CD4-positive, alpha-beta T cell treated with Interleukin-15 for 1 hour (primary cell): Measurements from ENCODE around the gene NDUFAF4.

ENCODE experiments used
- DNase-seq: peaks from one replicate; pipeline ENCODE4 v3.0.0-alpha.2; 2020

NDUFAF4 gene

DNA sequence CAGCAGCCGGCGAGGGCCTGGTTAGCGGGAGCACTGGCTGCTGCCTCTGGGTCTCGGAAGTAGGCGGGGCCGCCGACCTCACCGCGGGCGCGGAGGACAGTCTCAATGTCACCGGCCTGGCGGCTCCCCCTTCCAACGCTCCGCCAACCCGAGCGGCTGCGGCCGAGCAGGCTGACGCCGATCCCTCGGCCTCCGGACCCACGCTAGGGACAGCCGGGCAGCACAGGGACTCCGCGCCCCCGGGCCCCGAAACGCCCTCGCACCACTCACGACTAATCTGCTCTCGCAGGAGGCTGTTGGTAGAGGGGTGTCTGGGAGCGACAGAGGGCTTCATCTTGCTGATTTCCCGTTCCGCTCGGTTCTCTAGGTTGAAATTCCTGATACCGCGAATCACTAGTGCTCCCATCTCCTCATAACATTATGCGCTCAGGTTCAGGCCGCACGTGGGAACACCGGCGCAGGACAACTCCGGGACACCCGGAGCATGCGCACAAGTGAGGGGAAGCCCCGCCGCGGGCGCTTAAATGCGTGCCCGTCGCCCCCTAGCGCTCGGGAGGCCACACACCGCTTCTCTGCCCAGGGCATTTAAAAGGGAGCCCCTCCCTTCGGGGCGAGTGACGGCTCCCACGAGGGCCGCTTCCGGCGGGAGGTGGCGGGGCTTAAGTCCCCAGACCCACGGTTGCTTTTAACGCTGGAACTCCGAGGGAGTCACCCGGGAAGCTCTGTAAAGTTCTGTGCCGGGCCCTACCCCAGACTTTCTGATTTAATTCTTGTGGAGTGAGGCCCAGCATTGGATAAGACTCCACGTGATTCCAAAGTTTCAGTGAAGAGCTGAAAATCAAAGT lies at the start of gene NDUFAF4:
NDUFAF4 (minus strand) TSS at position 496 of the 845 bp plus-strand sequence; CDS start at position 406, 90 bp downstream.
- DNase-seq = peak; percentile 92

DNA sequence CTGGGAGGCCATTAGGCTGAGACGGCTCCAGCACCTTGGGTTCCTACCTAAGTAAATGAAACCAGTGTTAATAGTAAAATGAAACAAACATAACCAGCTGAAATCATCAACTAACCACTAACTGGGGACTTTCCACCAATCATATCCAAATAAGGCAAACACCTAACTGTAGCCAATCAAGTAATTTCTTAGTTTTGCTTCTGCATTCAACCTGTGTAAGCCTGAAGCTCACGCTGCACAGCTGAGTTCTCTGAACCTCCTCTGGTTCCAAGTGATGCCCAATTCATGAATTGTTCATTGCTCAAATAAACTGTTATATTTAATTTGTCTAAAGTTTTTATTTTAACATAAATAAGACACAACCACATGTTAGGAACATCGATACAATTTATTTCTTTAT lies 49.4 kb upstream of the NDUFAF4 start:
- no peak for DNase-seq

DNA sequence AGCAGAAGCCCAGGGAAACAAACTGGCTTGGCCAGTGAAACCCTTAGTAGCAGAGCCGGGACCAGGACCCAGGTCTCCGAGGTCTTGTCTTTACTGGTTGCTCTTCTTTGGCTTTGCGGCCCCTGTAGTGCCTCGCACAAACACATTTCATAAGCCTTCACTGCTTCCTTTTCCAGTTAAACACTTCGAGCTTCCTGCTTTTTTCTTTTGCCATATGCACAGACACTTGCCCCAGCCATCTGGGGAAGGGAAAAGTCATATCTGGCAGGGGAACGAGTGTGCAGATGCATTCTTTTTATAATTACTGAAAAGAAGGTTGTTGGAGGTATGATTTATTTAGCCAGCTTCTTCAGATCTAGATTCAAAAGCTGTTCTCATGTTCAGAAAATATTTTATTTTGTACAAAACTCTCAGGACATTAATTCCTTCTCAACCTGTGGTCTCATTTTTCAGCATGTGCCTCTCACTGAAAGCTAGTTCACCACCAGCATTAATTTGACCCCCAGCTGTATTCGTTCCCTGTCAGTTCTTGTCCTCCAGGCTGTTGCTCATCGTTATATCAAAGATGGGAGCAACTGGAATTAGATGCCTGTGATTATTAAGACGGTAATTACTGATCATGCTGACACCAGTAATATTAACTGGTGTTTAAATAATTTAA lies 46.0 kb upstream of the NDUFAF4 start:
- no peak for DNase-seq

DNA sequence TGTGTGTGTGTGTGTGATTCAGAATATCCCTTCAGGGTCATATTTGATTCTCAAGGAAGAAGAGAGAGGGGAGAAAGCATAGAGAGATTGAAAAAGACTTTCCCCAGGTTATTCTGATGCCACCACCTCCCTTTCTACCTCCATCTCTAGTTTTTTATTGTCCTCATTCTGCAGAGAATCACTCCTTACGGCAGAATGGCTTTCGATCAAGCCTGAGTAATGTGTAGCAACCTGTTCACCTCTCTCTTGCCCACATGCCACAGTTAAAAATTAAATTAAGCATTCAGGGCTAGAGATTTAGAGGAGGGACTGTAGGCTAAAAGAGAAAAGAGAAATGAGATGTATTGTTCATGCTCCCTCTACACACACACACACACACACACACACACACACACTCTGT lies 45.0 kb upstream of the NDUFAF4 start:
- DNase-seq = no peak

DNA sequence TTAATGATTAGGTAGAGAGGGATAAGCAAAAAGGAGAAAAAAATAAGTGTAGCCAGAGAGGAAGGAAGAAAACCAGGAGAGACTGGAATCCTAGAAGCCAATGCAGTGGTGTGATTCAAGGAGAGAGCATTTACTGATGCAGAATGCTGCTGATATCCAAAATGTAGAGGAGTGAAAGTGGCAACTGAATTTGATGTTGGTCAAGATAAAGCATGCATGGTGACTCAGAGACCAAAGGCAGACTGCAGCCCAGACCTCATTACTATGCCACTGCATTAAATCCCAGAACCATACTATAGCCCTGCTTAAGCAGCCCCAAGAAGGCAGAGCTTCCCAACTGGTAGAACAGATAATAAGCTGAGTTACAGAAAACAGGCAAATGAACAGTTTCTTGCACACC lies 42.6 kb upstream of the NDUFAF4 start:
- no peak for DNase-seq

DNA sequence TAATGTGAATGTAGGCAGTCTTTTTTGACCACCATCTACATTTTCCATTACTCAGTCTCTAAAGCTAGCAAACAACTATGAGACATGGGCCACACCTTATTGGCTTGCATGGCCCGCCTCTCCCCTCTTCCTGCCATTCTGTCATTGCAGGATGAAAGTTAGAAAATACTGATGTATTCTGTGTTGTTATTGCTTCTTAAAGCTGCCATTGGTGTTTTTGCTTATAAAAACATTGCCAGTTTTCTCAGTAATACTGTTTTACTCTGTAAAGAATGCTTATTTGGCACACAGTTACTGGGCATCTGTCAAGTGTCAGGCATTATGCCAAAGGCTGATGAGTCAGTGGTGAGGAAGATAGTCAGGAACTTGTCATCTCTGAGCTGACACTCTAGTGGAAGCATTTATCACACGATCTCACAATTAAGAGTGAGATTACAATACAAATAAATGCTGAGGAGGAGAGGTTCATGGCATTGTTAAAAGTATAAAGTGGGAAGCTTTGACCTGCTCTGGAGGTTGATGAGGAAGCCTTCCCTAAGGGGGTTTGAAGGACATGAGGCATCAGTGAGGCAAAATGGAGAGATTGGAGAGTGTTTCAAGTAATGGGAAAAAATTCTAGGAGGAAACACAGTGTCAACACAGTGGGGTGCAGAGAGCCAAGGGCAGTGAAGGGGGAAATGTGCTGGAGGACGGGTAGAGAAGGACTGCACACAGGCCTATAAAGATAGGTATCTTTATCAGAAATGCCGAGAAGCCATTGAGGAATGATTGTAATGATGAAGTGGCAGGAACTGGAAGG lies 41.5 kb upstream of the NDUFAF4 start:
- DNase-seq = no peak

DNA sequence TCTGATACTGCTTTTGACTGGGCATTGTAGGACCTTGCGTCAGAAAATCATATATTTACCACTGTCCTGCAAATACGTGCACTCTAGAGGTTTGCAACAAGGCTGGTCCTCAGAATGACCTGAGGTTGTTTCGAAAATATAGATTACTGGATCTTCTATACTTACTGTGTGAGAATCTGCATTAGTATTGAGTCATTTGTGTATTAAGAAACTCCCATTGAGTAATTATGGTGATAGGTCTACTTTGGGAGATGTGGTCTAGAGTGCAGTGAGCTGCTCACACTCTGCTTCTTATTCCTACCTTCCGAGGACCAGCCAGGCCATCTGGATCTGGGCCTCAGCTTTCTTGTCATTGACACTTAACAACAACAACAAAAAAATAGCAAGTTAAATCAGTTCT lies 36.4 kb upstream of the NDUFAF4 start:
- no peak for DNase-seq

DNA sequence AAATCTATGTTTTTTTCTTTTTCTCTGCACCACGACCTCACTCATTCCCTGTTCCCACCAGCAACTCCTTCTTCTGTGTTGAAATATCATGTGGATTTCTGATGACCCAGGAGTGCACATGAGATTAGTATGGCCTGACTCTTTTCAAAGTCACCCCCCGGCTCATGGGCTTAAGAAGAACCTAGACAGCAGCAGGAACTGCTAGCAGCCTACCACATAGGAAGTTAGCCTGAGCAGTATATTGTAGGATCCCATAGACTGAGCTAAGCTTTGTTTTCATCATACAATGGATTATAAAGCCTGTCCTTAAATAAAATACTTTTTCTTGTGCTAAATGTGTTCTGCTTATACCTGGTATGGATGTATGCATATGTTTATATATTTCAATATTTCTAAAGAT lies 33.5 kb upstream of the NDUFAF4 start:
- no peak for DNase-seq

DNA sequence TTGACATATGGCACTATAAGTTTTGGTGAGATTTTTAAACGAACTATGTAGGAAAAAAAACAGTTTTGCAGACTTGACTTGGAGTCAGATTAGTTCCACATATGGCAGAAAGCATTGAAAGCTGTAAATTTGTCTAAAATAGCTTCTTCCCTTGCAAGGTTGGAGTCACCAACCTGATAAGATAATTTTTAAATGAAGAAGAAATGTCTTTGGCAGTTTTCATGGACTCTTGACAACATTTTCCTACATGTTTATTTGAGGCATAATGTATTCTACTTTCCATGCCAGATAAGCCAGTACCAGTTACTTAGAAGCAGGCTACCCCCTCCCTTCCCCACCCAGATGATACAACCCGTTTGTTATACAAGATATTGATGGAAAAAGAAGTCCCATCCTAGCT lies 32.0 kb upstream of the NDUFAF4 start:
- no peak for DNase-seq

DNA sequence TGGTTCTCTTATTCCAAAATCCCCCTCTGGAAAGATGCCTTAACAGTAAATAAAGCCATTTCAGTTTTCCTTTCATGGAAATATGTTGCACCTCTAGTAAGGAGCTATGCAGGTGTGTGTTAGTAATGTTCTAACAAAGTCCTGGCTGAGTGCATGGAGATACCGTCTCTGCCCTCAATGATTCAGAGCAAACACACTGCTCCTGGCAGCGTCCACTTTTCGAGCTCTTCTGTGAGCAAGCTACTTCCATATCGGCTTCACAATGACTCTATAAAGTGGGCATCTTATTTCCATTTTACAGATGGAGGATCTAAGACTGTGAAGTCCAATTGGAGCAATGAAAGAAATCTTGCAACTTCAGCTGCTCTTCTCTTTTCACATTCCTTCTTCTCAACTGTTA lies 30.0 kb upstream of the NDUFAF4 start:
- DNase-seq = no peak

DNA sequence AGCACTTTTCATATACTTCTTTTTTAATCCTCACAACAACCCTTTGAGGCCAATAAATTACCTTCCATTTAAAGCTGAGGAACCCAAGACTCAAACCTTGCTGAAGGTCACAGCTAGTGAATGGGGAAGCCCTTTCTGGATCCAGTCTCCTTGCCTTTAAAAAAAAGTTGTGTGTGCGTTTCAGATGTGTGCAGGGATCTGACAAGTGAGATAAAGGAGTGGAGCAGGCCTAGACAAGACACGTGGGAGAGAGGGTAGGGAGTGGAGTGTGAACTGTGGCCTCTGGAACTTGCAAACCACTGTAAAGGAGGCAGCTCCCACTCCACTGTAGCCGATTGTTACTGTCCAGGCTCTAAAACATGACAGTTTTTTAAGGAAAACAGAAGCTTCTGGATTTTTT lies 28.7 kb upstream of the NDUFAF4 start:
- DNase-seq = no peak

DNA sequence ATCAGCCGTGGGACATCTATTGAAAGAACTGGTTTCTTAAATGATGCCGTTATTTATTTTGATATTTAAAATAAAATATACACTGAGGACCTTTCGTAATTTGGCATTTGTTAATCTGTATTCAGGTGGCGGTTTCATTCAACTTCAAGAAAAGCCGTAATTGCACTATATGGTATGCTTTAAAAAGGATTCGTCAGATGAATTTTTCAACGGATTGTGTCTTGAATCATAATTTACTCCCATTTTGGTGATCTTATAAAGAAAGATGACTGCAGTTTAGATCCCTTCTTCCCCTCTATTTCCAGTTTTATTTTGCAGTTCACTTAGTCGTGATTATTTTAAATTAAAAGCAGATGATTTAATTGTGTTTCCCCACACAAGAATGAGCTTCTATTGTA lies 27.6 kb upstream of the NDUFAF4 start:
- DNase-seq = no peak

DNA sequence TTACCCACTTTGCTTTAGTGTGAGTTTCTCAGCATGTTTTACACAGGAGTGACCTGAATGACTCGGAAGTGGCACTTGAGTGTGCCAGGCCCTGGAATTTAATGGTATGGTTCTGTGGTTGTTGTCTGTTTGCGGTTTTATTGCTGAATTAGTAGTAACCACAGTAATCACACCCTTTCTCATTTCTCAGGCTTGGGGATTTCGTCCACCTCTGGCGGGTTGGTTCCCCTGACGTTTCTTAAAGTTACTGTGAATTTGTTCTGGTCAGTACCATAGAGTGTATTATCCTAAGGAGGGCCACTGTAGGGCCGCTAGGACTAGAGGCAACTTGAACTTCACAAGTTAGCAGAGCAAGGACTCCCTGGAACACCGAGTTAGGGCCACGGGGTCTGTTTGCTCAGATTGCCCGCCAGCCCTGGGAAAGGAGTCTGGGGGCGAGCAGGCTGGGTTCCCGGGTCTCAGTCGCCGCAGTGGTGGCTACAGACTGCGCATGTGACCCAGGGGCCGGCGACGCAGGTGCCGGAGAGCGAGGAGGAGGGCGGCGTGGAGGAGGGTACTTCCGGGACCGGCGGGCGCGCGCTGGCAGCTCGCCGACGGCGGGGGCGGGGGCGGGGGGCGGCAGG lies 26.3 kb upstream of the NDUFAF4 start:
- peak; percentile 33 for DNase-seq

DNA sequence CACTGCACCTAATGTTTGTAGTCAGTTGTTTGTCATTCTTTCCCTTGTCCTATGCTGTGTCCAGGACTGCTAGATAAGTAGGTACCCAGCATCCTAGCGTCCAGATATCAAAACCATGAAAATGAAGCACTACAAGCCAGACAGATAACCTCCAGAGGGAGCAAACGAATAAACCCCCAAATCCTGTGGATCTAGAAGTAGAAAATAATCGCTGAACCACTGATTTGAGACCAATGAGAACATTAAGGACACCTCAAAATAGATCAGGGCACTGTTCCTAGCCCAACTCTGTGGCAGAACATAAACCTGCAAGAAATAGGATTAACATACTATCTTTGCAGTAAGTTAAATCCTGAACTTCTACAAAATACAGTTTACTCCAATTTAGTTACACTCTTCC lies 25.7 kb upstream of the NDUFAF4 start:
- no peak for DNase-seq

DNA sequence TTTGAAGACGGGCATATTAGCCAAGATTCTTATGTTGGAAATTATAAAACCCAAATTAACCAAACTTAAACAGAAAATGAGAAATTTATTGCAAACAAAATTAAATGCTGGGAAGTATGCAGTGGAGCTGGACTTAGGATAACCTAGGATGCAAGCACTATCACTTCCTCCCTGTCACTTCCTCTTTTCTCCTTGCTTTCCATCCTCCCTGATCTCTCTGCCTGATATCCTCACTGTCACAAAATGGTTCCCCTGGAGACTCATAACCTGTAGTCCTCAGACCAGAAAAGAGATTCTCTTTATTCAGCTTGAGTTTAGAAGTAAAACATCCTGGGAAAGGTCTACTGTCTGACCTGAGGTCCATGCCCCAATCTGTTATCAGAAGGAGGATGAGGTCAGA lies 19.4 kb upstream of the NDUFAF4 start:
- no peak for DNase-seq

DNA sequence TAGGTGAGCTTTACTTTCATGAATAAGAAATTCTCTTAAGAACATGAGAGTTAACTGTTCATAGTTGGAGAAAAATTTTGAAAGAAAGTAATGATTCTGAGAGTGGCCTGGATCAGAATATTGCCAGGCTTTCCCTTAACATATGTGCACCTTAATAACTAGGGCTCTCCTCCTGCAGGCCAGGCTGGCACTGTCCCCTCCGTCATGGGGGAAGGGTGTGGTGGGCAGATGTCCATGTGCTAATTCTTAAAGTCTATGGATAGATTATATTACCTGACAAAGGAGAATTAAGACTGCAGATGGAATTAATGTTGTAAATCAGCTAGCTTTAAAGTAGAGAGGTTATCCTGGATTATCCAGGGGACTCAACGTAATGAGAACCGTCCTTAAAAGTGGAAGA lies 15.9 kb upstream of the NDUFAF4 start:
- DNase-seq = no peak

DNA sequence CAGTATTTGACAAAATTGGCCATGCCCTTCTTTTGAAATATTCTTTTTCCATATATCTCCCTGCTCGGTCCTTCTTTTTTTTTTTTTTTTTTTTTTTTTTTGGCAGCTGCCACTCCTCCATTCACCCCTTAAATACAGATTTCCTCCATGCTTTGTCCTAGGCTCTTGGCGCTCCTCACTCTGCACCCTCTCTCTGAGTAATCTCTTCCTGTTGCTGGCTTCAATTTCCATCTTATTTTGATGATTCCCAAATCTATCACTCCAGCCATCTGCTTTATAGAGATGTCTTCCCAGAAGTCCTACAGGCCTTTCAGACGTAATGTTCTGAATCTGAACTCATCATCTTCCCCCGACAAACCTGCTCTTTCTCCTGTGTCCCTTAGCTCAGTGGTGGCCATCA lies 14.1 kb upstream of the NDUFAF4 start:
- DNase-seq = no peak

DNA sequence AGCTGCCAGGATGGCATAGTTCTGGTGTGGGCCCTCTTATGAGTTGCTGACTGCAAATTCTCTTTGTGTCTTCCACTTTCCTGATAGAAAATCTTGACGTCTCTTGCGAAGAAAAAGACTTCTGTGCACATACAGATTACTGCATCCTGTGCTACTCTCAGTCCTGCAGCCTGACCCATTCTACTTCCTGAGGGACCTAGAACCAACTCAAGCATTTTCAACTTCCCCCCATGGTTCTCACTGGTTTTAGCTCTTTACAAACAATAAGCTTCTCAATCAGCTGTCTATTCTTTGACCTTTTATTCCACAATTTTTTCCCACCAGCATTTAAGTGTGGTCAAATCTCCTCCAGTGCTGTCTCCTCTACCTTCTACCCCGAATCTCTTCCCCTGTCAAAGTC lies 13.5 kb upstream of the NDUFAF4 start:
- no peak for DNase-seq

DNA sequence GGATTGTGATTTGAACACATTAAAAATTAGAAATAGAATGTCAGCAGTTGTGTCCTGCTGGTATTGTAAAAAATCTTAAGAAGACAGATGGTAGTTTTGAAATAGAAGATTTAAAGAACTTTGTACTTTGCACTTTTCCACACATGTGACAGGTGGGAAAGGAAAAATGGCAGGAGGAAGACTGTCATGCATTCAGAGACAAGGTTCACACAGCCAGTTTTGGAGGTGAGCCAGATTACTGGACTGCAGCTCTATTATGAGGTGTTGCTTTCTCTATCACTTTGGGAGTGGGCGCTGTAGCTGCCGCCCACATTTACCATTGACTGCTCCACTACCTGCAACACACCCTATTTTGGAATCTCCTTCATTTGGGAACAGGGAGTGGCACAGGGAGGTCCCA lies 12.1 kb upstream of the NDUFAF4 start:
- no peak for DNase-seq

DNA sequence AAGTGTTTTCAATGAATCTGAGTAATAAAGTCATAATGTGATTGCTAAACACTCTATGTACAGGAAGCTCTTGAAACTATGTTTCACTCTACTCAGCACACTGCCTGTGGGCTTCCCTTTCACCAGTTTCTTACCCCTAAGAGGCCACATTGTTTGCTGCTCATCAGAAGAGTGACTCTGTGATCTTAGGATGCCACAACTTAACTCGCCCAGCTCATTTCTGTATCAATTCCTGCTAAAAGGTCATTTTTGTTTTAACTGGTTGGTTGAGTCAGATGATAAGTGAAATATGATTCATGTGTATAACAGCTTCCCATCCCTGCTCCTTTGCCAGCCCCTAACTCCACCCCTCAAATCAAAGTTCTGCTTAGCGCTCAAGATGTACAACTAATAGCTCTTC lies 9.8 kb upstream of the NDUFAF4 start:
- no peak for DNase-seq

DNA sequence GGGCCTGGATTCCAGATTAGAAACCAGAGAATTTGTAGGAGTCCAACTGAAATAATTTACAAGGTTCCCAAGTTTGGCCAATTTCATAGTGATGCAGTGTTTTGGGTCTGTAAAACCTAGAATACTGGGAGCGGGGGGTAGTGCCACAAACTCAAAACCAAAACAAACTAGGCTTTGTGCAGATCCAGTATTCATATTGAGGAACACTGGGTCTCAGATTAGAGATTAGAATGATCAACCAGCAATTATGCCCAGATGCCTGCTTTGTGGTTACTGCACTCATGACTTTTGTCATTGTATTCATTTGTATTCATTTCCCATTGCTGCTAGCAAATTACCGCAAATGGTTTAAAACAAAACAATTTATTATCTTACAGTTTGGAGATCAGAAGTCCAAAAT lies 3.2 kb upstream of the NDUFAF4 start:
- no peak for DNase-seq

DNA sequence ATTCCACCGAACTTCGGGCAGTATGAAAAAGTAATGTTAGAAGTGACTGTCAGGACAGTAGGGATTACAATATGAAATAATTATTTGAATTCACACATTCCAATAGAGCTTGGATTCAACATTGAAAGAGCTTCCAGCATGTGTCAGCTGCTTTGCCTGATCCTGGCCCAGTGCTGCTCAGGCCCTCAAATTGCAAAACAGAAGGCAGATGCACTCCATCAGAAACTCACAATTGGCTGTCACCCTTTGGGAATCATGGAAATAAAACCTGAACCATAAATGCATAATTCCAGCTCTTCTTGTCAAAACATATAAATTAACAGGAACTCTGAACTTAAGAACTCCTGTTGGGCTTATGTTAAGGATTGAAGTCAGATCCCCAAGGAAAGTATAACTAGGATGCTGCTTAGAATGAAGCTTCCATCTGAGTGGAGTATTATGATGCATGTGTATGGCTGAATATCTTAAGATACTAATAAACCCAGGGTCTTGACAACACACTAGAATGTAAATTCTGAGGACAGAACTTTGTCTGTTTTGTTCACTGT lies 1.8 kb upstream of the NDUFAF4 start:
- no peak for DNase-seq

DNA sequence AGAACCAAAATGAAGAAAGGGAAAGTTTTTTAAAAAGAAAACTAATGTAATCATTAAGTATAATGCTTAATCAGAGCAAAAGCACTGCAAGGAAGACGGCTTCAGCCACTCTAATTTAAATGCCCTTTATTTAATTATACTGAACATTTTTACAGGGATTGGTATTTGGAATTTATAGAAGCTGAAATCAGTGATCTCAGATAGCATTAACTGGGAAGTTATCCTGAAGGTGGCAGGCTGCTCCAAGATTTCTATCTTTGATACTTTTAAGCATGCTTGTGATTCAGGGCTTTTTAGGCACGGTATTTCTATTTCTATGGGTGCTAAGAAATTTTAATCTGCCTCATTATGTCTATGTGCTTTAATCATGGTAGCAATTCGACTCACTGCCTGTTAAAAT lies 1.3 kb upstream of the NDUFAF4 start:
- DNase-seq = no peak
